Spleen (tissue), 11 donors: Measurements from ENCODE around the gene SORCS2. TPM values are rescaled to one million over a fixed set of nuclear protein-coding genes. Genes with fewer than 3 reads are reported as not detected.
A peak's percentile ranks its signal among the peaks of the same experiment; 100 is the strongest.

Experiments
- DNase-seq: peaks from one replicate; pipeline ENCODE4 v3.0.0-alpha.2; 2020
- H3K27ac ChIP-seq, 8 donors: fragments of 200-600 bp; sonication (generic) in 7 of 8; 1 replicate in 4 of 8; 2 replicates in 4 of 8; pipeline versions ENCODE4 v1.5.0 to v1.8.0; 2016 to 2021; ENCODE audit warnings: inconsistent platforms in 4 of 8, mild to moderate bottlenecking in 4 of 8, moderate library complexity in 1 of 8
- H3K27me3 ChIP-seq, 7 donors: fragments of 200-600 bp; sonication (generic) in 6 of 7; replicated peaks in 1 of 7; 1 replicate in 4 of 7; 2 replicates in 3 of 7; pipeline versions ENCODE4 v1.5.0 to v1.8.0; 2016 to 2021; ENCODE audit warnings: inconsistent platforms in 3 of 7, mild to moderate bottlenecking in 1 of 7
- H3K36me3 ChIP-seq, 6 donors: fragments of 200-600 bp; sonication (generic) in 5 of 6; 1 replicate in 4 of 6; 2 replicates in 2 of 6; pipeline versions ENCODE4 v1.5.0 to v1.8.0; 2016 to 2021; ENCODE audit warnings: inconsistent platforms in 2 of 6
- H3K4me1 ChIP-seq, 6 donors: fragments of 200-600 bp; sonication (generic) in 5 of 6; 1 replicate in 3 of 6; 2 replicates in 3 of 6; pipeline versions ENCODE4 v1.5.0 to v1.8.0; 2016 to 2021; ENCODE audit warnings: inconsistent platforms in 3 of 6
- H3K4me3 ChIP-seq, 8 donors: fragments of 200-600 bp; sonication (generic) in 7 of 8; 1 replicate in 4 of 8; 2 replicates in 4 of 8; pipeline versions ENCODE4 v1.5.0 to v1.8.0; 2016 to 2021; ENCODE audit warnings: inconsistent platforms in 4 of 8, mild to moderate bottlenecking in 4 of 8, moderate library complexity in 2 of 8
- H3K9me3 ChIP-seq, 8 donors: fragments of 200-600 bp; sonication (generic) in 7 of 8; 1 replicate in 4 of 8; 2 replicates in 4 of 8; pipeline versions ENCODE4 v1.5.0 to v1.8.0; 2016 to 2021; ENCODE audit warnings: inconsistent platforms in 4 of 8
- CTCF ChIP-seq, 11 experiments: fragments of 200-600 bp in 7 of 11; fragments of 450-650 bp in 4 of 11; sonication (generic) in 4 of 11; IDR thresholded peaks in 8 of 11; conservative IDR thresholded peaks in 3 of 11; 1 replicate in 7 of 11; 2 replicates in 4 of 11; pipeline versions ENCODE4 v1.4.0 to v1.8.0; 2016 to 2021; ENCODE audit warnings: antibody characterized with exemption in 11 of 11, inconsistent platforms in 4 of 11, mild to moderate bottlenecking in 1 of 11
- POLR2A ChIP-seq, 3 donors: fragments of 450-650 bp; IDR thresholded peaks; one replicate each; pipeline ENCODE4 v1.5.1; 2017; ENCODE audit warnings: antibody characterized with exemption in 3 of 3, mild to moderate bottlenecking in 1 of 3
- POLR2AphosphoS5 ChIP-seq, 3 donors: sonication (generic); formaldehyde crosslinking; IDR thresholded peaks; one replicate each; pipeline ENCODE4 v1.5.1; 2017; ENCODE audit warnings: antibody characterized with exemption in 3 of 3
- WGBS, 5 donors: extraction: QIAGEN DNeasy Blood & Tissue Kit in 3 of 5; methylation state at CpG; one replicate each; pipeline versions ENCODE4 v1.1.5 to v1.1.7; 2013 to 2018; 5-methylcytosine and 5-hydroxymethylcytosine counted together
- intact Hi-C: fragments of 100-400 bp; cut with DNase I; formaldehyde crosslinking; loops from one replicate; pipeline ENCODE4 v1.15.0; 2023; ENCODE audit warnings: low total_unique reads
- polyA plus RNA-seq, 3 donors: library from polyadenylated mRNA; stranded (reverse); fragments of 200-250 nt; gene quantifications; one replicate each; pipeline ENCODE4 v1.2.1, GENCODE V29; 2013
- total RNA-seq, 7 donors: library from RNA; depleted of rRNA in 3 of 7; stranded (reverse); fragments of >200 nt in 3 of 7; fragmentation: NEBNext Ultra II Directional in 4 of 7; extraction: Animal tissue kit (Norgen Biotek cat#: 25700) in 4 of 7; gene quantifications; one replicate each; pipeline versions ENCODE4 v1.1.0 to v1.2.1, GENCODE V29; 2016 to 2021
- donor health status: healthy with polysubstance abuse.
- donor health status: DM: no; HTN: no; CAD: no; lungs with moderate emphysema.
- donor health status: DM: no; HTN: no; CAD: no.
- donor health status: Bipolar disorder and iron deficiency.
- donor health status: healthy.
- donor health status: DM: no; HTN: no; CAD: no.
- donor health status: DM: yes; HTN: yes; CAD: no.

The SORCS2 gene
- total and polyA plus RNA-seq, 10 donors, result 0.33 to 1.6 (median 0.60) TPM

- WGBS, 5 donors, result 56 to 92% (median 65%) methylated on average over 2 to 4 of the region's 4 CpGs
Measured at GRCh38 chr4:7514789-7515188, 322.5 kb downstream of the SORCS2 start.

GRCh38 chr4:7515390-7515902 is 323.1 kb downstream of the SORCS2 start:
- Histone ChIP-seq H3K27ac (peak overlapping the region in 5 of 8 donors; percentile 51 to 71 (median 58)), H3K4me3 (no peak overlapping the region), H3K36me3 (no peaks in the 10 kb centered on the region), H3K9me3 (no peaks in the 10 kb centered on the region), H3K27me3 (peaks cover 0 to 50% (median 0%) of the 10 kb centered on the region in 7 donors), H3K4me1 (peaks cover 0 to 31% (median 9%) of the 10 kb centered on the region in 6 donors)
- WGBS, 5 donors, result 62 to 85% (median 73%) methylated on average over 10 to 14 of the region's 14 CpGs
- no peak for TF ChIP-seq CTCF (IDR thresholded peaks at IDR 0.05 in 8 of 11, conservative IDR thresholded peaks at IDR 0.05 in 3 of 11)
- TF ChIP-seq POLR2AphosphoS5 (IDR thresholded peaks at IDR 0.05), result peak; percentile 67 to 82 (median 81)
- TF ChIP-seq POLR2A (IDR thresholded peaks at IDR 0.05), result no peak
- DNase-seq, result peak; percentile 88
- intact Hi-C loops, result no loop called here

More at GRCh38 chr4:7514789-7515188, 322.5 kb downstream of the SORCS2 start:
- Histone ChIP-seq H3K9me3 (no peaks in the 10 kb centered on the region), H3K4me1 (peaks cover 0 to 31% (median 9%) of the 10 kb centered on the region in 6 donors), H3K36me3 (no peaks in the 10 kb centered on the region), H3K4me3 (no peak overlapping the region), H3K27ac (peak overlapping the region in 5 of 8 donors; percentile 51 to 71 (median 58)), H3K27me3 (peaks cover 0 to 50% (median 0%) of the 10 kb centered on the region in 7 donors)
- intact Hi-C loops, result no loop called here
- TF ChIP-seq CTCF (IDR thresholded peaks at IDR 0.05 in 8 of 11, conservative IDR thresholded peaks at IDR 0.05 in 3 of 11) (no peak), POLR2A (IDR thresholded peaks at IDR 0.05) (no peak), POLR2AphosphoS5 (IDR thresholded peaks at IDR 0.05) (no peak)
- DNase-seq, result no peak

GRCh38 chr4:7516096-7516772 is 323.9 kb downstream of the SORCS2 start:
- TF ChIP-seq POLR2A (IDR thresholded peaks at IDR 0.05) (no peak), POLR2AphosphoS5 (IDR thresholded peaks at IDR 0.05) (no peak), CTCF (IDR thresholded peaks at IDR 0.05 in 8 of 11, conservative IDR thresholded peaks at IDR 0.05 in 3 of 11) (no peak)
- Histone ChIP-seq H3K9me3 (no peaks in the 10 kb centered on the region), H3K27ac (peak overlapping the region in 1 of 8 donors; percentile 50), H3K27me3 (peaks cover 0 to 52% (median 0%) of the 10 kb centered on the region in 7 donors), H3K4me3 (no peak overlapping the region), H3K4me1 (peaks cover 0 to 31% (median 9%) of the 10 kb centered on the region in 6 donors), H3K36me3 (no peaks in the 10 kb centered on the region)
- DNase-seq, result no peak
- WGBS, 5 donors, result 51 to 58% (median 53%) methylated on average over 16 of the region's 16 CpGs
- intact Hi-C loops, result no loop called here

GRCh38 chr4:7516773-7517144 is 324.4 kb downstream of the SORCS2 start:
- H3K4me1 ChIP-seq, result peaks cover 0 to 31% (median 9%) of the 10 kb centered on the region in 6 donors
- no peaks in the 10 kb centered on the region for H3K36me3 ChIP-seq
- TF ChIP-seq CTCF (IDR thresholded peaks at IDR 0.05 in 8 of 11, conservative IDR thresholded peaks at IDR 0.05 in 3 of 11), result no peak
- no peak for TF ChIP-seq POLR2AphosphoS5 (IDR thresholded peaks at IDR 0.05)
- TF ChIP-seq POLR2A (IDR thresholded peaks at IDR 0.05), result no peak
- DNase-seq, result no peak
- intact Hi-C loops, result no loop called here
- H3K4me3 ChIP-seq, result no peak overlapping the region
- H3K9me3 ChIP-seq, result no peaks in the 10 kb centered on the region
- peaks cover 0 to 57% (median 0%) of the 10 kb centered on the region in 7 donors for H3K27me3 ChIP-seq
- H3K27ac ChIP-seq, result no peak overlapping the region
- 36 to 47% (median 38%) methylated on average over 11 to 12 of the region's 12 CpGs for WGBS, 5 donors
